ENCODE measurements around the gene GRIK4.

DNA sequence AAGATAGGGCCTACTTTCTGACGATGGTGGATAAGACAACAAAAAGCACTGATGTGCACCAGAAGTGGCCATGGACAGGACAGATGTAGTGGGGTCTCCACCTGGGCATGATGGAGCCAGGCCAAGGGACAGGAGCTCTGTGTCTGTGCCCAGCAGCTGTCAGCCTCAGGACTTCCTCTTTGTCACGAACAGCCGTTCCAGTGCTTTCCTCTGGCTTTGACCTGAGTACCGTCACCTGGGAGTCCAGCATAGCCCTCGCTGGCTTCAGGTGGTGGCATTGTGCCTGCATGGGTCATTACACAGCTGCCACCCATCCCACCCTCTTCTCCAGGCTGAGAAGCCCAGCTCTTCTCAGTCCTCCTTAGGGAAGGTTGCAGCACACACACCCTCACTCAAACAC, 137.8 kb downstream of the GRIK4 start:
- TF ChIP-seq POLR2A (IDR thresholded peaks at IDR 0.05), result no peak
- TF ChIP-seq, protein P1, sequence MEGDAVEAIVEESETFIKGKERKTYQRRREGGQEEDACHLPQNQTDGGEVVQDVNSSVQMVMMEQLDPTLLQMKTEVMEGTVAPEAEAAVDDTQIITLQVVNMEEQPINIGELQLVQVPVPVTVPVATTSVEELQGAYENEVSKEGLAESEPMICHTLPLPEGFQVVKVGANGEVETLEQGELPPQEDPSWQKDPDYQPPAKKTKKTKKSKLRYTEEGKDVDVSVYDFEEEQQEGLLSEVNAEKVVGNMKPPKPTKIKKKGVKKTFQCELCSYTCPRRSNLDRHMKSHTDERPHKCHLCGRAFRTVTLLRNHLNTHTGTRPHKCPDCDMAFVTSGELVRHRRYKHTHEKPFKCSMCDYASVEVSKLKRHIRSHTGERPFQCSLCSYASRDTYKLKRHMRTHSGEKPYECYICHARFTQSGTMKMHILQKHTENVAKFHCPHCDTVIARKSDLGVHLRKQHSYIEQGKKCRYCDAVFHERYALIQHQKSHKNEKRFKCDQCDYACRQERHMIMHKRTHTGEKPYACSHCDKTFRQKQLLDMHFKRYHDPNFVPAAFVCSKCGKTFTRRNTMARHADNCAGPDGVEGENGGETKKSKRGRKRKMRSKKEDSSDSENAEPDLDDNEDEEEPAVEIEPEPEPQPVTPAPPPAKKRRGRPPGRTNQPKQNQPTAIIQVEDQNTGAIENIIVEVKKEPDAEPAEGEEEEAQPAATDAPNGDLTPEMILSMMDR (IDR thresholded peaks at IDR 0.05), result no peak
